Breast epithelium (tissue), 4 donors: ENCODE data around the gene ACP4. TPM values are rescaled to one million over a fixed set of nuclear protein-coding genes. Genes with fewer than 3 reads are reported as not detected.
"Not testable (repeated sequence)": the region's sequence is repeated elsewhere in the genome, so short reads cannot be mapped to it uniquely, and the experiment has no call there.

ENCODE experiments used
- DNase-seq, 2 donors: peaks; one replicate each; pipeline ENCODE4 v3.0.0-alpha.2; 2019; ENCODE audit warnings: low spot score in 2 of 2
- H3K27ac ChIP-seq, 2 donors: fragments of 200-600 bp; sonication (generic) in 1 of 2; one replicate each; pipeline ENCODE4 v1.5.1; 2016 to 2019; ENCODE audit warnings: mild to moderate bottlenecking in 1 of 2
- H3K27me3 ChIP-seq, 2 donors: fragments of 200-600 bp; sonication (generic) in 1 of 2; one replicate each; pipeline versions ENCODE4 v1.5.1 to v1.6.0; 2017 to 2019; ENCODE audit warnings: control low read depth in 1 of 2, mild to moderate bottlenecking in 1 of 2
- H3K36me3 ChIP-seq: fragments of 200-600 bp; one replicate; pipeline ENCODE4 v1.5.1; 2019
- H3K4me1 ChIP-seq, 2 donors: fragments of 200-600 bp; sonication (generic); one replicate each; pipeline ENCODE4 v1.5.1; 2016 to 2019; ENCODE audit warnings: control low read depth in 1 of 2
- H3K4me3 ChIP-seq, 3 donors: fragments of 200-600 bp; sonication (generic); 1 replicate in 2 of 3; 2 replicates in 1 of 3; pipeline ENCODE4 v1.5.1; 2016 to 2019; ENCODE audit warnings: mild to moderate bottlenecking in 3 of 3, moderate library complexity in 2 of 3
- H3K9me3 ChIP-seq, 2 donors: fragments of 200-600 bp; sonication (generic) in 1 of 2; one replicate each; pipeline ENCODE4 v1.5.1; 2016 to 2019; ENCODE audit warnings: control low read depth in 1 of 2
- POLR2A ChIP-seq: fragments of 450-650 bp; IDR thresholded peaks from one replicate; pipeline ENCODE4 v1.6.1; 2016; ENCODE audit warnings: antibody characterized with exemption, mild to moderate bottlenecking, moderate library complexity
- POLR2AphosphoS5 ChIP-seq, 3 donors: sonication (generic); formaldehyde crosslinking; IDR thresholded peaks; one replicate each; pipeline ENCODE4 v1.6.1; 2017; ENCODE audit warnings: antibody characterized with exemption in 3 of 3
- intact Hi-C: fragments of 100-400 bp; cut with DNase I; formaldehyde crosslinking; loops from one replicate; pipeline ENCODE4 v1.15.1; 2023; ENCODE audit warnings: low total_unique reads
- total RNA-seq, 3 donors: library from RNA; depleted of rRNA; stranded (reverse); fragments of >200 nt; gene quantifications; one replicate each; pipeline ENCODE4 v1.1.0, GENCODE V29; 2016
- TF ChIP-seq, protein P1 (sequence below), 3 donors: fragments of 450-650 bp; IDR thresholded peaks; one replicate each; pipeline ENCODE4 v1.5.1; 2016 to 2017; ENCODE audit warnings: antibody characterized with exemption in 3 of 3, mild to moderate bottlenecking in 3 of 3, moderate library complexity in 3 of 3

The ACP4 gene
- total RNA-seq, 3 donors from 2014 or later: not detected

DNA sequence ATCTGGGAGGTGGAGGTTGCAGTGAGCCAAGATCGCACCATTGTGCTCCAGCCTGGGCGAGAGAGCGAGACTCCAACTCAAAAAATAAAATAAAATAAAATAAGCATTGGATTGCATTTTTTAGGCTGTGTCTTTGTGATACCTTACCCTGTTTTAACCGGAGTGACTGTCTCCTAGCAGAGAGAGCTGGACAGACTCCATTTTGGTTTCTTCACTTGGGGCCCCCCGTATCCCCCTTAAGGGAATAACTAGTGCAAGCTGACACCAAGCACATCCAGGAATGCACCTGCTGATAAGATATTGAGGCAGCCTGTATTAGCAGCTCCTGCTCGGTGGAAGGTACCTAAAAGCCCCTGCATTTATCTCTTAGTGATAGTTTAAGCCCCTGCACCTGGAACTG is 40.7 kb upstream of the ACP4 start:
- no peak overlapping the region for H3K27ac ChIP-seq
- TF ChIP-seq POLR2A (no peak), POLR2AphosphoS5 (IDR thresholded peaks at IDR 0.05) (no peak)
- TF ChIP-seq, protein P1, sequence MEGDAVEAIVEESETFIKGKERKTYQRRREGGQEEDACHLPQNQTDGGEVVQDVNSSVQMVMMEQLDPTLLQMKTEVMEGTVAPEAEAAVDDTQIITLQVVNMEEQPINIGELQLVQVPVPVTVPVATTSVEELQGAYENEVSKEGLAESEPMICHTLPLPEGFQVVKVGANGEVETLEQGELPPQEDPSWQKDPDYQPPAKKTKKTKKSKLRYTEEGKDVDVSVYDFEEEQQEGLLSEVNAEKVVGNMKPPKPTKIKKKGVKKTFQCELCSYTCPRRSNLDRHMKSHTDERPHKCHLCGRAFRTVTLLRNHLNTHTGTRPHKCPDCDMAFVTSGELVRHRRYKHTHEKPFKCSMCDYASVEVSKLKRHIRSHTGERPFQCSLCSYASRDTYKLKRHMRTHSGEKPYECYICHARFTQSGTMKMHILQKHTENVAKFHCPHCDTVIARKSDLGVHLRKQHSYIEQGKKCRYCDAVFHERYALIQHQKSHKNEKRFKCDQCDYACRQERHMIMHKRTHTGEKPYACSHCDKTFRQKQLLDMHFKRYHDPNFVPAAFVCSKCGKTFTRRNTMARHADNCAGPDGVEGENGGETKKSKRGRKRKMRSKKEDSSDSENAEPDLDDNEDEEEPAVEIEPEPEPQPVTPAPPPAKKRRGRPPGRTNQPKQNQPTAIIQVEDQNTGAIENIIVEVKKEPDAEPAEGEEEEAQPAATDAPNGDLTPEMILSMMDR (IDR thresholded peaks at IDR 0.05): no peak
- intact Hi-C loops: no loop called here

DNA sequence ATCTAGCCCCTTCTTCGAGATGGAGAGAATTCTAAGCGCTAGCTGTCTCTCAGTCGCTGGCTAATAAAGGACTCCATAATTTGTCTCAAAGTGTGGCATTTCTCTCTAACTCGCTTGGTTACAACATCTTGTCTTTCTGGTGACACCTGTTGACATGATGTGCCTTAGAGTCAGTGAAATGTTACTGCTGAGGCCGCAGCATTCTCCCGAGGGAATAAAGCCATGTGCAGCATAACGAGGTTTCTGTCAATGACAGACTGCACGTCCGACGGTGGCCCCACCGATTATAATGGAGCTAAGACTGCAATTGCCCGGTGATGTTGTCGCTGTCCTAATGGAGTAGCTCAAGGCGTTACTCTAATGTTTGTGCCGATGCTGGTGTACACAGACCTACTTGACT is 40.2 kb upstream of the ACP4 start:
- peaks cover 0 to 23% of the 10 kb centered on the region in 2 donors for H3K27me3 ChIP-seq
- DNase-seq: no peak
- TF ChIP-seq POLR2A: no peak
- TF ChIP-seq POLR2AphosphoS5 (IDR thresholded peaks at IDR 0.05): no peak
- TF ChIP-seq, protein P1 (IDR thresholded peaks at IDR 0.05): no peak

More for the DNA sequence above, 40.7 kb upstream of the ACP4 start:
- Histone ChIP-seq H3K27me3 (peaks cover 0 to 20% of the 10 kb centered on the region in 2 donors), H3K4me3 (no peak overlapping the region), H3K9me3 (no peaks in the 10 kb centered on the region), H3K36me3 (no peaks in the 10 kb centered on the region), H3K4me1 (no peaks in the 10 kb centered on the region)
- no peak for DNase-seq

DNA sequence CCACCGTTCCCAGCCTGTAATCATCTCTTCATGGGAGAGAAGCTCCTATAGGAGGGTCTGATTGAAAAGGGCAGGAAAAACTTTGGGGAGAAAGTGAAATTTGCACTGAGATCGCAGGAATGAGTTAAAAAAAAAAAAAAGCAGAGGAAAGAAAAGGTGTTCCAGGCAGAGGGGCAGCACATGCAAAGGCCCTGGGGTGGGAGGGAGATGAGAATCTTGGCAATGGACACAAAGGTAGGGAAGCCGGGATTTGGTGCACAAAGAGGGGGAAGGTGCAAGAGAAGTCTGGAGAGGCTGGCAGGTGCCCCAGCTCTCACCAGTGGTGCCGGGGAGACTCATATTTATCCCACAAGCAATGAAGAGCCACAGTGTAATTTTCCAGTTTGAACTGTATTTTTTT is 36.3 kb upstream of the ACP4 start:
- Histone ChIP-seq H3K27ac (no peak overlapping the region), H3K9me3 (no peaks in the 10 kb centered on the region), H3K4me1 (no peaks in the 10 kb centered on the region), H3K4me3 (no peak overlapping the region), H3K36me3 (no peaks in the 10 kb centered on the region), H3K27me3 (peaks cover 0 to 24% of the 10 kb centered on the region in 2 donors)
- intact Hi-C loops: no loop called here
- DNase-seq: no peak
- TF ChIP-seq POLR2A: no peak
- TF ChIP-seq, protein P1 (IDR thresholded peaks at IDR 0.05): no peak
- no peak for TF ChIP-seq POLR2AphosphoS5 (IDR thresholded peaks at IDR 0.05)

More for the DNA sequence above, 40.2 kb upstream of the ACP4 start:
- H3K4me3 ChIP-seq: no peak overlapping the region
- H3K4me1 ChIP-seq: no peaks in the 10 kb centered on the region
- H3K9me3 ChIP-seq: no peaks in the 10 kb centered on the region
- no peak overlapping the region for H3K27ac ChIP-seq
- intact Hi-C loops: no loop called here
- H3K36me3 ChIP-seq: no peaks in the 10 kb centered on the region

DNA sequence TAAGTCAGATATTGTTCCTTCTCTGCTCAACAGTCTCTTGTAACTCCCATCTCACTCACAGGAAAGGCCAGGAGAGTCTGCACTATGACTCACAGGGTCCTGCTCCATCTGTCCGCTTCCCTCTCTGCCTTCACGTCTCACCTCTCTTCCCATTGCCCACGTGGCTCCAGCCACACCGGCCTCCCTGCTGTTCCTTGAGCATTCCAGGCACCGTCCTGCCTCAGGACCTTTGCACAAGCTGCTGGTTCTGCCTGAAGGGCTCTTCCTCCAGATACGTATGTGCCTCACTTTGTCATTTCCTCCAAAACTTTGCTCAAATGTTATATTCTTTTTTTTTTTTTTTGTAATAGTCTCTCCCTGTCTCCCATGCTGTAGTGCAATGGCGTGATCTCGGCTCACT is 34.0 kb upstream of the ACP4 start:
- H3K27ac ChIP-seq, H3K4me1 ChIP-seq, H3K36me3 ChIP-seq, H3K9me3 ChIP-seq, DNase-seq, intact Hi-C loops, H3K4me3 ChIP-seq: not testable (repeated sequence)
- H3K27me3 ChIP-seq: peaks cover 0 to 16% of the 10 kb centered on the region in 2 donors

DNA sequence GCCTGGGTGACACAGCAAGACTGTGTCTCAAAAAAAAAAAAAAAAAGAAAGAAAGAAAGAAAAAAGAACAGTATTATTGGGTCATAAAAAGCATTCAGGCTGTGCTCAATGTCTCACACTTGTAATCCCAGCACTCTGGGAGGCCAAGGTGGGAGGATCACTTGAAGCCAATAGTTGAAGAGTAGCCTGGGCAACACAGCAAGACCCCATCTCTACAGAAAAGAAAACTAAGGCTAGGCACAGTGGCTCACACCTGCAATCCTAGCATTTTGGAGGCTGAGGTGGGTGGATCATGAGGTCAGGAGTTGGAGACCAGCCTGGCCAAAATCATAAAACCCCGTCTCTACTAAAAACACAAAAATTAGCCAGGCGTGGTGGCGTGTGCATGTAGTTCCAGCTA is 32.6 kb upstream of the ACP4 start:
- DNase-seq, H3K4me3 ChIP-seq, H3K27ac ChIP-seq, H3K9me3 ChIP-seq, H3K36me3 ChIP-seq, H3K4me1 ChIP-seq, intact Hi-C loops: not testable (repeated sequence)
- H3K27me3 ChIP-seq: peaks cover 0 to 13% of the 10 kb centered on the region in 2 donors

DNA sequence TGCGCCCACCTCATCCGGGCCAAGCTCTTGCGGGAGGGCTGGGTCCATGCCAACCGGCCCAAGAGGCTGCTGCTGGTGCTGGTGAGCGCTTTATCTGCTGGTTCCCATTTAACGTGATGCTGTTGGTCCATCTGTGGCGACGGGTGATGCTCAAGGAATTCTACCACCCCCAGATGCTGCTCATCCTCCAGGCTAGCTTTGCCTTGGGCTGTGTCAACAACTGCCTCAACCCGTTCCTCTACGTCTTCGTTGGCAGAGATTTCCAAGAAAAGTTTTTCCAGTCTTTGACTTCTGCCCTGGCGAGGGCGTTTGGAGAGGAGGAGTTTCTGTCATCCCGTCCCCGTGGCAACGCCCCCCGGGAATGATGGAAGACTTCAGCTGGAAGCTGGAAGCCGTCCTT is 31.1 kb upstream of the ACP4 start:
- H3K27ac ChIP-seq, H3K9me3 ChIP-seq, H3K4me1 ChIP-seq, DNase-seq, intact Hi-C loops, H3K4me3 ChIP-seq, H3K36me3 ChIP-seq: not testable (repeated sequence)
- peaks cover 0 to 13% of the 10 kb centered on the region in 2 donors for H3K27me3 ChIP-seq

DNA sequence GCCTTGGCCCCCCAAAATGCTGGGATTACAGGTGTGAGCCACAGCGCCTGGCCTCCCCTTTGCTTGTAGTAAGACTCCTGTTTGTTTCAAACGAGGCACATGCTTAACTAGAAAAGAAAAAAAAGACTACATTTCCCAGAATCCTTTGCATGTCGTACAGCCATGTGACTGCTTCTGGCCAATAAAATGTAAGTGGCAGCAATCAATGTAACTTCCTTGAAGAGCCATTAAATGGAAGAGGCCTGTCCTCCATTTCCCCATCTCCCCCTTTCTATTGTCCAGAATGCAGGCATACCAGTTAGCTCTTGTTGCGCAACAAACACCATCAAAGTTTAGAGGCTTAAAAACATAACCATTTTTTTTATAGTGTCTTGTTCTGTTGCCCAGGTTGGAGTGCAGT is 30.3 kb upstream of the ACP4 start:
- TF ChIP-seq, protein P1 (IDR thresholded peaks at IDR 0.05): no peak
- no peak for TF ChIP-seq POLR2A
- TF ChIP-seq POLR2AphosphoS5 (IDR thresholded peaks at IDR 0.05): no peak
- DNase-seq: no peak
- no peak overlapping the region for H3K4me3 ChIP-seq
- intact Hi-C loops: no loop called here
- peaks cover 0 to 7% of the 10 kb centered on the region in 2 donors for H3K27me3 ChIP-seq
- no peak overlapping the region for H3K27ac ChIP-seq
- no peaks in the 10 kb centered on the region for H3K4me1 ChIP-seq
- no peaks in the 10 kb centered on the region for H3K9me3 ChIP-seq
- H3K36me3 ChIP-seq: no peaks in the 10 kb centered on the region

DNA sequence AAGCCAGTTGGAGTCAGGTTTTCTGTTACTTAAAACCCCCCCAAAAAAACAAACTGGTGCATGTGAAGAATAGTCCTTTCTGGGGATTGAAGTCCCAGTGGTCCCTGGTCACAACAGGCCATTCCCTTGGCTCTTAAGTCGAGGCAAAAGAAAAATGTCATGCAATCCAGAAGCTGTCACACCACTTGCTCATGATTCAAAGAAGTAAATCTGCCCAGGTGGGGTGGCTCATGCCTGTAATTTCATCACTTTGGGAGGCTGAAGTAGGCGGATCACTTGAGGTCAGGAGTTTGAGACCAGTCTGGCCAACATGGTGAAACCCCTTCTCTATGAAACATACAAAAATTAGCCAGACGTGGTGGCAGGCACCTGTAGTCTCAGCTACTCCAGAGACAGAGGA is 28.7 kb upstream of the ACP4 start:
- H3K27me3 ChIP-seq: peaks cover 0 to 13% of the 10 kb centered on the region in 2 donors
- H3K4me3 ChIP-seq, intact Hi-C loops, H3K27ac ChIP-seq, H3K4me1 ChIP-seq, DNase-seq, H3K36me3 ChIP-seq, H3K9me3 ChIP-seq: not testable (repeated sequence)

DNA sequence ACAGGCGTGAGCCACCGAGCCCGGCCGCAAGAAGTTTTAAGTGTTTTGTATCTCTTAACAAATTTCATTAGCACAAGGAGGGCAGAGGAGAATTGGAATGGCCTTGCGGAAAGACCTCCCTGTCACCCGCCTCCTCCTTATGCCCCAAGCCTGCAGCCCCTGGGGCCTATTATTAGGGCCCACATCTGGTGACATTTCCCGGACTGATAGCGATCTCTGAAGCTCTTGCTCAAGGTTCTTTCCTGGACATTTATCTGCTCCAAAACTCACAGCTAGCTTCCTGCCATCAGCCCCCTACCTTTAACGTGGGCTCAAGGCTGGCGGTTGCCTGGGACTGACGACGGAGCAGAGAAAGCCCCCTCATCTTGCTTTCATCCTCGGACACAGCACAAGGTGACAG is 26.7 kb upstream of the ACP4 start:
- not testable (repeated sequence) for H3K4me1 ChIP-seq, H3K27ac ChIP-seq

More for the DNA sequence above, 26.7 kb upstream of the ACP4 start:
- H3K36me3 ChIP-seq, H3K9me3 ChIP-seq, DNase-seq, H3K4me3 ChIP-seq, intact Hi-C loops: not testable (repeated sequence)
- peaks cover 0 to 13% of the 10 kb centered on the region in 2 donors for H3K27me3 ChIP-seq
